ENCODE measurements around the gene IP6K2. TPM values are rescaled to one million over a fixed set of nuclear protein-coding genes. Genes with fewer than 3 reads are reported as not detected.
"Not testable (repeated sequence)": the region's sequence is repeated elsewhere in the genome, so short reads cannot be mapped to it uniquely, and the experiment has no call there.

IP6K2 gene
- total RNA-seq, 1 donor from 2014 or later = 101 TPM

DNA sequence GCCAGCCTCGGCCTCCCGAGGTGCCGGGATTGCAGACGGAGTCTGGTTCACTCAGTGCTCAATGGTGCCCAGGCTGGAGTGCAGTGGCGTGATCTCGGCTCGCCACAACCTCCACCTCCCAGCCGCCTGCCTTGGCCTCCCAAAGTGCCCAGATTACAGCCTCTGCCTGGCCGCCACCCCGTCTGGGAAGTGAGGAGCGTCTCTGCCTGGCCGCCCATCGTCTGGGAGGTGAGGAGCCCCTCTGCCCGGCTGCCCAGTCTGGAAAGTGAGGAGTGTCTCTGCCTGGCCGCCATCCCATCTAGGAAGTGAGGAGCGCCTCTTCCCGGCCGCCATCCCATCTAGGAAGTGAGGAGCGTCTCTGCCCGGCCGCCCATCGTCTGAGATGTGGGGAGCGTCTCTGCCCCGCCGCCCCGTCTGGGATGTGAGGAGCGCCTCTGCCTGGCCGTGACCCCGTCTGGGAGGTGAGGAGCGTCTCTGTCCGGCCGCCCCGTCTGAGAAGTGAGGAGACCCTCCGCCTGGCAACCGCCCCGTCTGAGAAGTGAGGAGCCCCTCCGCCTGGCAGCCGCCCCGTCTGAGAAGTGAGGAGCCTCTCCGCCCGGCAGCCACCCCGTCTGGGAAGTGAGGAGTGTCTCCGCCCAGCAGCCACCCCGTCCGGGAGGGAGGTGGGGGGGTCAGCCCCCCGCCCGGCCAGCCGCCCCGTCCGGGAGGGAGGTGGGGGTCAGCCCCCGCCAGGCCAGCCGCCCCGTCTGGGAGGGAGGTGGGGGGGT is 16.9 kb upstream of the IP6K2 start:
- H3K36me3 ChIP-seq; H3K27ac ChIP-seq; H3K4me1 ChIP-seq; H3K9me3 ChIP-seq; intact Hi-C loops (cut with DNase I); H3K4me3 ChIP-seq; H3K27me3 ChIP-seq; DNase-seq (ENCODE audit: low spot score in 2 of 2): not testable (repeated sequence)

DNA sequence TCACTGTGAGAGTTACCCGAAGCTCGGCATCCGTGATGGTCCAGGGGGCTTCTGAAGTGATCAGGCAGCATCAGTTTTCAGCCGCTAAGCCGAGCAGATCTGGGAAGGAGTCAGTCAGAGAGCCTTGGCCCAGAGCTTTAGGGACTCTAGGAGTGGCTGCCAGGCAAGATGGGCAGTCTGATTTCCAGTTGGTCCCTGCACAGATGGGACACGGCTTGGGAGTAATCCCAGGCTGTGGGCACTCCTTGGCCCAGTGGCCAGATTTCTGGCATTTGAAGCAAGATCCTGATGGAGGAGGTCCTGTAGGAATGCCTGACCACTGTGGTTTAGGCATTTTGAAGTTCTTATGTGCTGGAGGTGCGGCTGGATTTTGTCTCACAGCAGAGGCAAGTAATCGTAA is 10.5 kb upstream of the IP6K2 start:
- TF ChIP-seq, protein P1, sequence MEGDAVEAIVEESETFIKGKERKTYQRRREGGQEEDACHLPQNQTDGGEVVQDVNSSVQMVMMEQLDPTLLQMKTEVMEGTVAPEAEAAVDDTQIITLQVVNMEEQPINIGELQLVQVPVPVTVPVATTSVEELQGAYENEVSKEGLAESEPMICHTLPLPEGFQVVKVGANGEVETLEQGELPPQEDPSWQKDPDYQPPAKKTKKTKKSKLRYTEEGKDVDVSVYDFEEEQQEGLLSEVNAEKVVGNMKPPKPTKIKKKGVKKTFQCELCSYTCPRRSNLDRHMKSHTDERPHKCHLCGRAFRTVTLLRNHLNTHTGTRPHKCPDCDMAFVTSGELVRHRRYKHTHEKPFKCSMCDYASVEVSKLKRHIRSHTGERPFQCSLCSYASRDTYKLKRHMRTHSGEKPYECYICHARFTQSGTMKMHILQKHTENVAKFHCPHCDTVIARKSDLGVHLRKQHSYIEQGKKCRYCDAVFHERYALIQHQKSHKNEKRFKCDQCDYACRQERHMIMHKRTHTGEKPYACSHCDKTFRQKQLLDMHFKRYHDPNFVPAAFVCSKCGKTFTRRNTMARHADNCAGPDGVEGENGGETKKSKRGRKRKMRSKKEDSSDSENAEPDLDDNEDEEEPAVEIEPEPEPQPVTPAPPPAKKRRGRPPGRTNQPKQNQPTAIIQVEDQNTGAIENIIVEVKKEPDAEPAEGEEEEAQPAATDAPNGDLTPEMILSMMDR (IDR thresholded peaks at IDR 0.05) = no peak
- no peak overlapping the region for H3K27ac ChIP-seq
- H3K9me3 ChIP-seq = no peaks in the 10 kb centered on the region
- no peak for DNase-seq (ENCODE audit: low spot score in 2 of 2)
- no peaks in the 10 kb centered on the region for H3K4me1 ChIP-seq
- H3K4me3 ChIP-seq = no peak overlapping the region
- no peaks in the 10 kb centered on the region for H3K36me3 ChIP-seq
- intact Hi-C loops (cut with DNase I) = no loop called here
- H3K27me3 ChIP-seq = no peaks in the 10 kb centered on the region

DNA sequence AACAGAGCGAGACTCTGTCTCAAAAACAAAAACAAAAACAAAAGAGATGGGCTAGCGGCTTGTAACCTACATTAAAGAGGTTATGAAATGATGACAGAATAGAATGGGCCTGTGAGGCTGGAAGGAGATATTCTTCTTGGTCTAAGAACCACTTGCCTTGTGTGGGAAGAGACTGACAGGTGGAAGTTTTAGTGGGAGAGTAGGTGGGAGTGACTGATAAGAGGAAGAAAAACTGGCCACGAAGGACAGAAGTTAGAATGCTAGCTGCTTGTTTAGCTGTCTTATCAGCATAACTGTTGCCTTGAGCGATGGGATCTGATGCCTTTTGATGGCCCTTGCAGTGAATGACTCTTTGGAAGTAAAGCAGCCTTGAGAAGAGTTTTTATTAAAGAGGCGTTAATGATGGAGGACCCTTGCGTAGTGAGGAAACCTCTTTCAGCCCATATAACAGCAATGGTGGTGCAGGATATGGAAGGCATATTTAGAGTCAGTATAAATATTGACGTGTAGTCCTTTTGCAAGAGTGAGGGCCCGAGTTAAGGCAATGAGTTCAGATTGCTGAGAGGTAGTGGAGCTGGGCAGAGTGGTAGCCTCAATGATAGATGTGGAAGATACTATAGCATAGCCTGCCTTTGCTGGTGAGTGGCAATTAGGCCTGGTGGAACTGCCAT is 8.3 kb upstream of the IP6K2 start:
- H3K27me3 ChIP-seq; DNase-seq (ENCODE audit: low spot score in 2 of 2); H3K36me3 ChIP-seq; H3K27ac ChIP-seq; H3K4me1 ChIP-seq; H3K9me3 ChIP-seq; H3K4me3 ChIP-seq; intact Hi-C loops (cut with DNase I): not testable (repeated sequence)

DNA sequence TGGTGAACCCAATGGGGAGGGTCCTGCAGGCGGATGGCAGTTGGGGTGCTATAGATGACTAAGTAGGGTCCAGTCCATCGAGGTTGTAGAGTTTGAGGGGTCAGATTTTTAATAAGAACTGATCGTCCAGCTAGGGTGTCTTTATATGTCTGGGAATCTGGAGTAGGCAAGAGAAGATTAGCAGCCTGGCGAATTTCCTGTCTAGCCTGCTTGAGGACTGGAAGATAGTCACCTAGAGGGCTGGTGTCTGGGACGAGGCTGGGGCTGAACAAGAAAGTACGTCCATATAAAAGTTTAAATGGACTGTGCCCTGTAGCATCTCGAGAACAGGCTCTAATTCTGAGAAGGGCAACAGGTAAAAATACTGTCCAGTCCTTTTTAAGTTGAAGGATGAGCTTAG is 6.7 kb upstream of the IP6K2 start:
- H3K36me3 ChIP-seq = no peaks in the 10 kb centered on the region
- no peak overlapping the region for H3K27ac ChIP-seq
- H3K9me3 ChIP-seq = no peaks in the 10 kb centered on the region
- H3K4me1 ChIP-seq = no peaks in the 10 kb centered on the region
- TF ChIP-seq, protein P1 (IDR thresholded peaks at IDR 0.05) = no peak
- H3K4me3 ChIP-seq = no peak overlapping the region
- no peaks in the 10 kb centered on the region for H3K27me3 ChIP-seq
- intact Hi-C loops (cut with DNase I) = no loop called here
- no peak for DNase-seq (ENCODE audit: low spot score in 2 of 2)

DNA sequence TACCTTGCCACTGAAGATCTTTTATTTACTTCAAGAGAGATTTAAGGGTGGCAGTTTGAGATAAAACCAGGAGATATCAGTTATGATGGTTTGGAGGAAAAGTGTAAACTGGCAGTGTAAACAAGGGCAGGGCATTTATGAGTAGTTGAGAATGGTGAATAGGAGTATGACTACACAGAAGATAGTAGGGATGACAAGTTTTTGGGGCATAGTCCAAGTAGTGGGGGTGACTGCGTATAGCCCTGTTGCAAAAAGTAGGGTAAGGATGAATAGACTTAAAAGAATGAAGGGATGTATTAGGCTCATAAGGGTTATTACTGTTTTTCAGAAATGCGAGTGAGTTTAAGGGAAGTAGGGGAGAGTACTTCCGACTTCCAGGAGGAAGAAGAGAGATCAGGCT is 6.3 kb upstream of the IP6K2 start:
- intact Hi-C loops (cut with DNase I); H3K4me3 ChIP-seq; H3K27me3 ChIP-seq; H3K27ac ChIP-seq; H3K9me3 ChIP-seq; H3K36me3 ChIP-seq; H3K4me1 ChIP-seq; DNase-seq (ENCODE audit: low spot score in 2 of 2): not testable (repeated sequence)

DNA sequence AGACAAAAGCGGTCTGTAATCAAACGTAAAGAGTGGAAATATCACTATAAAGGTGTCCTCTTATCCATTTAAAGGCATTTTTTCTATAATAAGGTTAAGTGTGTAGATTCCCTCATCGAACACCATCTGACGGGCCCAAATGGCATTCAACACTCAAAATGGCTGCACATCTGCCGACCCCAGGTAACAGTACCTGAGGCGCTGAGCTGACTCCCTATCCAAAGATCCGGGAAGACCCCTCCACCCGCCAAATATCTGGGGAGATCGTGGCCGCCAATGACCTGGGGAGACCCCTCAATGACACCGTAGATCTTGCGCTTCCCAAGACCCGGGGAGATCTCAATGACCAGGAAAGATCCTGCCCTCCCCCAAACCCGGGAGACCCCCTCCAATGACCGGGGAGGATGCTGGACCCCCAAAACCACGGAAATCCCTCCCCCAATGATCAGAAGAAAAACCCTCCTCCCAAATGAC is 476 bp downstream of the IP6K2 start:
- Histone ChIP-seq H3K27me3 (no peaks in the 10 kb centered on the region), H3K27ac (peak overlapping the region; percentile 71 to 79), H3K36me3 (peaks cover 0 to 4% of the 10 kb centered on the region in 2 donors), H3K4me1 (peaks cover 4 to 19% of the 10 kb centered on the region in 2 donors), H3K4me3 (peak overlapping the region; percentile 68 to 87), H3K9me3 (no peaks in the 10 kb centered on the region)
- intact Hi-C loops (cut with DNase I) = loop anchor here (2.0 to 5.0 kb wide), 2 partner anchors 24 to 201 kb away; partner anchors contain the start of gene ARIH2
- no peak for DNase-seq (ENCODE audit: low spot score in 2 of 2)
- TF ChIP-seq, protein P1 (IDR thresholded peaks at IDR 0.05) = no peak

DNA sequence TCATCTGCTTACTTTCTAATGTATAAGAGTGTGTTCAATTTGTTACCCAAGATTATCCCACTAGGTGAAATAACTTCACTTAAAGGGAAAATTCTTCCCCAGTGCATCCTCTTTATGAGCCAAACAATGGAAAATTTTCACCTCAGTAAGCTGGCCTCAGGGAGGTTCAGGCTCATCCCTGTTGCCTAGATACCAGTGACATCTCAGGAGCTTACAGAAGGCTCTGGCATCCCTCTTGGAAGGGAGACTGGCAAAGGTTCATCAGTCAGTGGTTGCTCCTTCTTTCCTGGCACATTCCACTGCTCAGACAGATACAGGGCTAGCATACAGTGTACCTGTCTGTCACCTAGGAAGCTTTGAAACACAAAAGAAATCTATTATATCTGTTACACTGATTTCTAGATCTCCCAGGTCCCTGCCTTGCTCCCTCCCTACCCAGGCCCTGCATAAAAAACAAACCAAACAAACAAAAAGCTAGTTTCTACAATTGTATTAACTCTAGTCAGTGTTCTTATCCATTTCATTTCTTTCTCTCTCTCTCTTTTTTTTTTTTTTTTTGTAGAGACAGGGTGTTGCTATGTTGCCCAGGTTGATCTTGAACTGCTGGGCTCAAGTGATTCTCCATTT is 1.7 kb downstream of the IP6K2 start:
- H3K36me3 ChIP-seq = peaks cover 7 to 13% of the 10 kb centered on the region in 2 donors
- no peak for DNase-seq (ENCODE audit: low spot score in 2 of 2)
- H3K4me1 ChIP-seq = peaks cover 4 to 19% of the 10 kb centered on the region in 2 donors
- TF ChIP-seq, protein P1 (IDR thresholded peaks at IDR 0.05) = no peak
- no peaks in the 10 kb centered on the region for H3K9me3 ChIP-seq
- no peaks in the 10 kb centered on the region for H3K27me3 ChIP-seq
- H3K4me3 ChIP-seq = peak overlapping the region; percentile 68 to 87
- no peak overlapping the region for H3K27ac ChIP-seq
- intact Hi-C loops (cut with DNase I) = loop anchor here (5.0 kb wide), 1 partner anchor 202 kb away; the partner anchor contains the start of gene ARIH2
